ENCODE measurements around the gene COL9A3. TPM values are rescaled to one million over a fixed set of nuclear protein-coding genes. Genes with fewer than 3 reads are reported as not detected.
A peak's percentile ranks its signal among the peaks of the same experiment; 100 is the strongest.

The COL9A3 gene
- total RNA-seq, 4 donors from 2014 or later = 13.4 to 22.9 (median 18.4) TPM

- WGBS = 85% methylated on average over 4 of the region's 19 CpGs
- peaks cover 2 to 54% (median 18%) of the 10 kb centered on the region in 4 donors for H3K27me3 ChIP-seq
- H3K4me3 ChIP-seq = no peak overlapping the region
- H3K36me3 ChIP-seq = no peaks in the 10 kb centered on the region
- no peak for DNase-seq (ENCODE audit: extremely low spot score)
- H3K4me1 ChIP-seq = peaks cover 45 to 67% (median 53%) of the 10 kb centered on the region in 4 donors
- intact Hi-C loops (cut with DNase I) = no loop called here
- TF ChIP-seq CTCF (IDR thresholded peaks at IDR 0.05) (no peak), POLR2A (IDR thresholded peaks at IDR 0.05; ENCODE audit: low read depth) (no peak), POLR2AphosphoS5 (IDR thresholded peaks at IDR 0.05) (no peak), EP300 (IDR thresholded peaks at IDR 0.05) (no peak)
- no peaks in the 10 kb centered on the region for H3K9me3 ChIP-seq
- H3K27ac ChIP-seq (replicated peaks in 1 of 4) = no peak overlapping the region
These were observed 4.3 kb downstream of the COL9A3 start for GRCh38 chr20:62820962-62821725.

GRCh38 chr20:62821726-62822210 lies 4.9 kb downstream of the COL9A3 start:
- Histone ChIP-seq H3K4me1 (peaks cover 39 to 60% (median 47%) of the 10 kb centered on the region in 4 donors), H3K36me3 (no peaks in the 10 kb centered on the region), H3K4me3 (no peak overlapping the region), H3K9me3 (no peaks in the 10 kb centered on the region), H3K27ac (replicated peaks in 1 of 4) (no peak overlapping the region), H3K27me3 (peaks cover 0 to 48% (median 14%) of the 10 kb centered on the region in 4 donors)
- WGBS = 75% methylated on average over 5 of the region's 12 CpGs
- intact Hi-C loops (cut with DNase I) = no loop called here
- no peak for TF ChIP-seq CTCF (IDR thresholded peaks at IDR 0.05)
- TF ChIP-seq EP300 (IDR thresholded peaks at IDR 0.05) = no peak
- no peak for TF ChIP-seq POLR2A (IDR thresholded peaks at IDR 0.05; ENCODE audit: low read depth)
- DNase-seq (ENCODE audit: extremely low spot score) = no peak

DNA sequence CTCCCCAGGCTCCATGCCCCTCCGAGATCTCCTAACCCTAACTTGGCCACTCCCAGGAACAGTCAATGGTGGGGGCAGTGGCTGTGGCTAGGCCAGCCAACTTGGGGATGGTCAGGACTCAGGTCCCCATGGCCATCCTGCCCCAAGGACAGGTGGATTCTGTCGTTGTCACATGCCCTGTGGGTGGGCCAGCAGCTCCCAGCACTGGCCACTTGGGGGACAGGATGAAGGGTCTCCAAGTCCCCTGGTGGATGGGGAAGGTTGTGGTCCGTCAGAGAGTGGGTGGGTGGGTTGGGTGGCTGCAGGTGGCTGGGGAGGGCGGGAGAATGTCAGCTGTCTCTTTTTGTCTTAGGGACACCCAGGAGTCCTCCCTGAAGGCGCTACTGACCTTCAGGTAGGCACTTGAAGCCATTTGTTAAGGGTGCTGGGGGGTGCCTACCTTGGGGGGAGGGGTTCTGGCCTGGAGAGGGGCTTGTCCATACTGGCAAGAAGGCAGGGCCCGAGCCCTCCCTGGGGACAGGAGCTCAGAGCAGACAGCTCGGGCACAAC lies 5.5 kb downstream of the COL9A3 start:
- Histone ChIP-seq H3K27ac (replicated peaks in 1 of 4) (no peak overlapping the region), H3K27me3 (peaks cover 0 to 42% (median 10%) of the 10 kb centered on the region in 4 donors), H3K4me1 (peaks cover 37 to 55% (median 42%) of the 10 kb centered on the region in 4 donors), H3K4me3 (no peak overlapping the region), H3K9me3 (no peaks in the 10 kb centered on the region), H3K36me3 (peaks cover 0 to 1% (median 0%) of the 10 kb centered on the region in 4 donors)
- TF ChIP-seq POLR2AphosphoS5 (IDR thresholded peaks at IDR 0.05) (no peak), CTCF (IDR thresholded peaks at IDR 0.05) (no peak), EP300 (IDR thresholded peaks at IDR 0.05) (no peak)
- no peak for DNase-seq (ENCODE audit: extremely low spot score)
- 100% methylated on average over 4 of the region's 7 CpGs for WGBS
- intact Hi-C loops (cut with DNase I) = no loop called here

DNA sequence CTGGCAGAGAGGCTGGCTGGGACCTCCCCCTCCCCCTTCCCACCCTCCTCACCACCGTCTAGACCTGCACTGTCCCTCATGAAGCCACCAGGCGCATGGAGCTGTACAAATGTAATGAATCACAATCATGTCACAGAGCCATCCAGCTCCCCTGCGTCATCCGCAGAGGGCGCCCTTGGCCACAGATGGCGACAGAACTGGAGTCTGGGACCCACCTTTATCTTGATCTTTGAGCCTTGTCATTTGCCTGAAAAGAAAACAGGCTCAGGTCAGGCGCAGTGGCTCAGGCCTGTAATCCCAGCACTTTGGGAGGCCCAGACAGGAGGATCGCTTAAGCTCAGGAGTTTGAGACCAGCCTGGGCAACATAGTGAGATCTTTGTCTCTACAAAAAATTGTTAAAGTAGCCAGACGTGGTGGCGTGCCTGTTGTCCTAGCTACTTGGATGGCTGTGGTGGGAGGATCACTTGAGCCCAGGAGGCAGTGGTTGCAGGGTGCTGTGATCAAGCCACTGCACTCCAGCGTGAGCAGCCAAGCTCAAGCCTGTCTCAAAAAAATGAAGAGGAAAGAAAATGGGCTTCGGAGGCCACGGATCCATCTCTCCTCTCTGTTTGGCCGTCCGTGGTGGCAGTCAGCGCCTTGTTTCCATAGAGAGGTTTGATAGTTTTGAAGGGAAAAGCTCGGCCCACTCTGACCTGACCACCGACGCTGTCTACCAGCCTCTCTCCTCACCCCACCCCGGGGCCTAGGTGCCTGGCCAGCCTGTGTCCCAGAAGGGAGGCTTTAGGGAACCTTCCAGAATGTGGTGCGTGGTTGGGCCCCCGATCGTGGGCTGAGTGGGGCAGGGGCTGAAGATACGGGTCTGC lies 6.2 kb downstream of the COL9A3 start:
- H3K9me3 ChIP-seq = no peaks in the 10 kb centered on the region
- no peak overlapping the region for H3K27ac ChIP-seq (replicated peaks in 1 of 4)
- no peak for TF ChIP-seq EP300 (IDR thresholded peaks at IDR 0.05)
- peak in 1 of 3 experiments; percentile 21 for TF ChIP-seq CTCF (IDR thresholded peaks at IDR 0.05)
- intact Hi-C loops (cut with DNase I) = no loop called here
- H3K36me3 ChIP-seq = peaks cover 0 to 6% (median 0%) of the 10 kb centered on the region in 4 donors
- WGBS = 86% methylated on average over 17 of the region's 24 CpGs
- peaks cover 34 to 48% (median 35%) of the 10 kb centered on the region in 4 donors for H3K4me1 ChIP-seq
- no peak for DNase-seq (ENCODE audit: extremely low spot score)
- peaks cover 0 to 35% (median 4%) of the 10 kb centered on the region in 4 donors for H3K27me3 ChIP-seq
- no peak overlapping the region for H3K4me3 ChIP-seq

Data from esophagus muscularis mucosa (tissue), 4 donors.